GM12878 (cell line): Measurements from ENCODE around the gene VAC14.

ENCODE experiments used
- CTCF ChIP-seq, 3 experiments: IDR thresholded peaks in 2 of 3; conservative IDR thresholded peaks in 1 of 3; 2 replicates each; pipeline ENCODE4 v1.5.1; 2011; ENCODE audit warnings: low read depth in 3 of 3, low read length in 3 of 3, mild to moderate bottlenecking in 3 of 3, control low read depth in 2 of 3, moderate library complexity in 2 of 3, inconsistent platforms in 1 of 3, mixed read lengths in 1 of 3; ENCODE audit not compliant: control insufficient read depth in 2 of 3, insufficient read depth in 1 of 3; ENCODE audit errors: extremely low read depth in 1 of 3
- EZH2 ChIP-seq: IDR thresholded peaks from 2 replicates; pipeline ENCODE4 v1.6.1; 2012; ENCODE audit warnings: low read depth, mild to moderate bottlenecking, control low read depth, inconsistent platforms, low read length, borderline replicate concordance; ENCODE audit not compliant: control insufficient read depth
- HCFC1 ChIP-seq: fragments of 150-350 bp; IDR thresholded peaks from 2 replicates; pipeline ENCODE4 v1.6.1; 2014; ENCODE audit warnings: low read length
- IKZF1 ChIP-seq: fragments of 450-650 bp; conservative IDR thresholded peaks from 2 replicates; pipeline ENCODE4 v1.6.1; 2017; ENCODE audit warnings: antibody characterized with exemption, mild to moderate bottlenecking
- KDM1A ChIP-seq: fragments of 200-600 bp; sonication (generic); IDR thresholded peaks from 2 replicates; pipeline ENCODE4 v1.6.1; 2016; ENCODE audit warnings: borderline replicate concordance
- MAX ChIP-seq: IDR thresholded peaks from 2 replicates; pipeline ENCODE4 v1.6.1; 2012; ENCODE audit warnings: low read depth, low read length, improper control_type of control experiment
- MXI1 ChIP-seq: fragments of 150-350 bp; IDR thresholded peaks from 2 replicates; pipeline ENCODE4 v1.6.1; 2011; ENCODE audit warnings: low read depth, mild to moderate bottlenecking, inconsistent platforms, low read length, improper control_type of control experiment
- SMC3 ChIP-seq: IDR thresholded peaks from 2 replicates; pipeline ENCODE4 v1.6.1; 2011; ENCODE audit warnings: low read length, improper control_type of control experiment, borderline replicate concordance
- TAF1 ChIP-seq: IDR thresholded peaks from 2 replicates; pipeline ENCODE4 v1.6.1; 2011; ENCODE audit warnings: mild to moderate bottlenecking, low read depth, low read length, borderline replicate concordance
- TF ChIP-seq, protein P1 (sequence below): fragments of 450-650 bp; IDR thresholded peaks from 2 replicates; pipeline ENCODE4 v1.6.1; 2018; ENCODE audit warnings: mild to moderate bottlenecking, low read depth, moderate library complexity; ENCODE audit not compliant: partially characterized antibody
- TF ChIP-seq, protein P2 (sequence below): IDR thresholded peaks from 2 replicates; pipeline ENCODE4 v1.6.1; 2011; ENCODE audit warnings: borderline replicate concordance, low read depth, mild to moderate bottlenecking, moderate library complexity, low read length; ENCODE audit not compliant: insufficient read depth, poor library complexity, severe bottlenecking

GRCh38 chr16:70739389-70739788 is 61.6 kb downstream of the VAC14 start:
- TF ChIP-seq, protein P1, sequence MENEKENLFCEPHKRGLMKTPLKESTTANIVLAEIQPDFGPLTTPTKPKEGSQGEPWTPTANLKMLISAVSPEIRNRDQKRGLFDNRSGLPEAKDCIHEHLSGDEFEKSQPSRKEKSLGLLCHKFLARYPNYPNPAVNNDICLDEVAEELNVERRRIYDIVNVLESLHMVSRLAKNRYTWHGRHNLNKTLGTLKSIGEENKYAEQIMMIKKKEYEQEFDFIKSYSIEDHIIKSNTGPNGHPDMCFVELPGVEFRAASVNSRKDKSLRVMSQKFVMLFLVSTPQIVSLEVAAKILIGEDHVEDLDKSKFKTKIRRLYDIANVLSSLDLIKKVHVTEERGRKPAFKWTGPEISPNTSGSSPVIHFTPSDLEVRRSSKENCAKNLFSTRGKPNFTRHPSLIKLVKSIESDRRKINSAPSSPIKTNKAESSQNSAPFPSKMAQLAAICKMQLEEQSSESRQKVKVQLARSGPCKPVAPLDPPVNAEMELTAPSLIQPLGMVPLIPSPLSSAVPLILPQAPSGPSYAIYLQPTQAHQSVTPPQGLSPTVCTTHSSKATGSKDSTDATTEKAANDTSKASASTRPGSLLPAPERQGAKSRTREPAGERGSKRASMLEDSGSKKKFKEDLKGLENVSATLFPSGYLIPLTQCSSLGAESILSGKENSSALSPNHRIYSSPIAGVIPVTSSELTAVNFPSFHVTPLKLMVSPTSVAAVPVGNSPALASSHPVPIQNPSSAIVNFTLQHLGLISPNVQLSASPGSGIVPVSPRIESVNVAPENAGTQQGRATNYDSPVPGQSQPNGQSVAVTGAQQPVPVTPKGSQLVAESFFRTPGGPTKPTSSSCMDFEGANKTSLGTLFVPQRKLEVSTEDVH = no peak
- no peak for TF ChIP-seq TAF1
- TF ChIP-seq HCFC1 = no peak
- no peak for TF ChIP-seq EZH2
- TF ChIP-seq MAX = no peak
- TF ChIP-seq CTCF (IDR thresholded peaks at IDR 0.05 in 2 of 3, conservative IDR thresholded peaks at IDR 0.05 in 1 of 3; ENCODE audit: control insufficient read depth in 2 of 3, extremely low read depth in 1 of 3, insufficient read depth in 1 of 3, low read depth in 3 of 3, low read length in 3 of 3) = no peak
- no peak for TF ChIP-seq KDM1A
- TF ChIP-seq, protein P2, sequence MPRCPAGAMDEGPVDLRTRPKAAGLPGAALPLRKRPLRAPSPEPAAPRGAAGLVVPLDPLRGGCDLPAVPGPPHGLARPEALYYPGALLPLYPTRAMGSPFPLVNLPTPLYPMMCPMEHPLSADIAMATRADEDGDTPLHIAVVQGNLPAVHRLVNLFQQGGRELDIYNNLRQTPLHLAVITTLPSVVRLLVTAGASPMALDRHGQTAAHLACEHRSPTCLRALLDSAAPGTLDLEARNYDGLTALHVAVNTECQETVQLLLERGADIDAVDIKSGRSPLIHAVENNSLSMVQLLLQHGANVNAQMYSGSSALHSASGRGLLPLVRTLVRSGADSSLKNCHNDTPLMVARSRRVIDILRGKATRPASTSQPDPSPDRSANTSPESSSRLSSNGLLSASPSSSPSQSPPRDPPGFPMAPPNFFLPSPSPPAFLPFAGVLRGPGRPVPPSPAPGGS = no peak
- TF ChIP-seq IKZF1 = no peak
- TF ChIP-seq MXI1 = no peak
- no peak for TF ChIP-seq SMC3
